NCI-H510A (cell line): Measurements from ENCODE around the gene BYSL.

Experiments
- DNase-seq: peaks from one replicate; lab custom pipeline; 2025; lab: John Stamatoyannopoulos, UW

Gene BYSL

DNA sequence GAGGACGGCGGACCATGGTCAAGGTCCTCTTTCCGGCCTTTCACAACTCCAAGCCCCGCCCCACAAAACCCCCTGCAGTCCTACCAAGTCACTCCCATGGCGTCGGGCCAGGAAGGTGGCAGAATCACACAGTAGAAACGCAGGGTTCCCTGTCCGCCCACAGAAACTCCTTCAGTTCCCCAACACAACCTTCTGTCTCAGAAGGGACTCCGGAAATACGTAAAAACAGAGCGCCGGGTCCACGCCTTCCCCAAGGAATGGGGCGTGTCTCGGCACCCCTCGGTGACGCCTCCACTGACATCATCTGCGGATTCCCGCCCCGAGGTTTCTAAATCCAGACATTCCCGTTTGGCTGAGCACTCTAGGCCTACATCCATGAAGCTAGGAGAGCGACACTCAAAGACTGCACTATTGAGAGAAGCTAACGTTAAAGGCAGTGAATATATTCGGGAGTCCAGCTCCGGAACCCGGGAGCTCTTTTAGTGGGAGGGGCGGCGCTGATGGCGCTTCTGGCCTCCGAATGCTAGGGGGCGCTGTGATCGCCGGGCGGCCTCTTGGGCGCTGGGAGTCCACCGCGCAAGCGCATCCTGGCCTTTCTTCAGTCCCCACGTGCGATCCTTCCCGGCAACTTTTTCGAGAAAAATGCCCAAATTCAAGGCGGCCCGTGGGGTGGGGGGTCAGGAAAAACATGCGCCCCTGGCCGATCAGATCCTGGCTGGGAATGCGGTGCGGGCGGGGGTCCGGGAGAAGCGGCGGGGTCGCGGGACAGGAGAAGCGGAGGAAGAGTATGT is at the start of gene BYSL, which contains the start of gene MED20:
Gene BYSL, plus strand, starts transcription at position 579 of the 791 bp plus-strand sequence. Its CDS starts 64 bp downstream, at position 643.
Gene MED20, minus strand, starts transcription at position 219 of the 791 bp plus-strand sequence. Its CDS starts 121 bp downstream, at position 98.
- DNase-seq = peak; percentile 85

DNA sequence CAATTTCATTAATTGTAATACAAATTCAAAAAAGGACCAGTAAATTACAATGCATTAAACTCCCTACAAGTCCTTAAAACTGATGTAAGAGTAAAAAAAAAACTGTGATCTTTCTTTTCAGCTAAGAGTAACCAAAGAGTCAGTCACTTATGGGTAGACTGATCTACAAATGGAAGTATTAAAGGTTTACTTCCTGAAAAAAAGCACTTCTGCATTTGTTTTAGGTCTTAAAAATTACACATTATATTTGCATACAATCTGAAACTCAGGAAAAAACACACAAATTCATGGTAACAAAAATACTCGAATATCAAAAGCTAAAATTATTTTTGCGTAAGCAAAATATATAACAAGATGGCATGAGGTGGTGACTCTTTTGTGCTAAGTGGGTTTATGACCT is 49.6 kb upstream of the BYSL start:
- DNase-seq = no peak

DNA sequence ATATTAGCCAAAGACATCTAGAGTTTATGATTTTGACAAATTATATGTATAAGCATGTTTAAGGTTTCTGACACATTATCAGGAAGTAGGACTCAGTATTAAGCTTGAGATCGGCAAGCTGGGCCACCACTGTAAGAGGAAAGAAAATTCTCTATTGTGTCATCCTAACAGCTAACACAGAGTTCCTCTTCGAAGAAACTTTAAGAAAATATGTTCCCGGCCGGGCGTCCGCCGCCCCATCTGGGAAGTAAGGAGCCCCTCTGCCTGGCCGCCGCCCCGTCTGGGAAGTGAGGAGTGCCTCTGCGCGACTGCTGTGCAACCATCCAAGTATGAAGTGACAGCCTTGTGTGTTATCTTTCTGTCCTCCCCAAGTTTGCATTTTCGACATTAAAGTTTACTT is 49.2 kb upstream of the BYSL start:
- DNase-seq = no peak

DNA sequence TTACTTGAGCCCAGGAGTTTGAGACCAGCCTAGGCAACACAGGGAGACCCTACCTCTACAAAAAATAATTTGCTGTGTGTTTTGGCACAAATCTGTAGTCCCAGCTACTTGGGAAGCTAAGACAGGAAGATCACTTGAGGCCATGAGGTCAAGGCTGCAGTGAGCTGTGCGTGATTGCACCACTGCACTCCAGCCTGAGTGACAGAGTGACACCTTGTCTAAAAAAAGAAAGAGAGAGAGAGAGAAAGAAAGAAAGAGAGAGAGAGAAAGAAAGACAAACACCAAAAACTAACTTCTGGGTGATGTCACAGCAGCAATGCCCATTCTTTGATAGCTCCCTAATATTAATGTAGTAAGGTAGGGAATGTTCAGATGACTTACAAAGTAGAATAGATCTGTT is 46.6 kb upstream of the BYSL start:
- no peak for DNase-seq

DNA sequence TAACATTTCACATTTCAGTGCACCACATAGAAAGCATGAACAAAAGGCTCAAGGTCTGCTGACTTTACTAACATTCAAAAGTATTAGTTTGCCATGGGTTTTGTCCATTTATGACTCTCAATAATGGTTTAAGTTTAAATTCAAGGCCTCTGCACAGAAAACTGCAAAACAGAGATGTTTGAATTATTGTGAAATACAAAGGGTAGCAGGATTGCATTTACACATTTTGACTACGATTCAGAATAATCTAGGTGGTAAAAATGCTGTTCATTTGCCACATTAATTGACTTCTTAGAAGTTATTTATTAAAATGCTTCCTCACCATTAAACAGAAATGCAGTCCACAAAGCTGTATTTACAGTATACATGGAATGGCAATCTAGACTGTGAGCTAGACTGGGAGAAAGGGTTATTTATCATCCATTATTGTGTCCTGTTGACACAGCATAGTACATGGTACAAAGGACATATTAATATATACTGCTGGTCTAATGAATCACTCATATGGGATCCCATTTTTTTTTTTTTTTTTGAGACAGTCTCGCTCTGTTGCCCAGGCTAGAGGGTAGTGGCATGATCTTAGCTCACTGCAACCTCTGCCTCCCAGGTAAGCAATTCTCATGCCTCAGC is 44.1 kb upstream of the BYSL start:
- DNase-seq = no peak

- no peak for DNase-seq
Observed at GRCh38 chr6:41878246-41878645, 43.1 kb upstream of the BYSL start.

DNA sequence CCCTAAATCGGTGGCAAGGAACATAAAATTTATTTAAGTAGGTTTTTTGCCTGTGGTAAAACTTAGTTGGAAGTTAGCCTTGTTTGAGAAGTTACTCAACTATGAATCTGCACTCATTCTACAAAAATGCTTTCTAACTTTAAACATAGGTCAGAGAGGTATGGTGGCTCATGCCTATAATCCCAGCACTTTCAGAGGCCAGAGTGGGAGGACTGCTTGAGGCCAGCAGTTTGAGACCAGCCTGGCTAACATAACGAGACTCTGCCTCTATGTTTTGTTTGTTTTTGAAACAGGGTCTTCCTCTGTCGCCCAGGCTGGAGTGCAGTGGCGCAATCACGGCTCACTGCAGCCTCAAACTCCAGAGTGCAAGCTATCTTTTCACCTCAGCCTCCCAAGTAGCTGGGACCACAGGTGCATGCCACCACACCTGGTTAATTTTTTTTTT is 42.3 kb upstream of the BYSL start:
- DNase-seq = no peak

GRCh38 chr6:41881506-41881905 is 39.8 kb upstream of the BYSL start:
- DNase-seq = no peak

GRCh38 chr6:41884957-41885356 is 36.3 kb upstream of the BYSL start:
- no peak for DNase-seq

DNA sequence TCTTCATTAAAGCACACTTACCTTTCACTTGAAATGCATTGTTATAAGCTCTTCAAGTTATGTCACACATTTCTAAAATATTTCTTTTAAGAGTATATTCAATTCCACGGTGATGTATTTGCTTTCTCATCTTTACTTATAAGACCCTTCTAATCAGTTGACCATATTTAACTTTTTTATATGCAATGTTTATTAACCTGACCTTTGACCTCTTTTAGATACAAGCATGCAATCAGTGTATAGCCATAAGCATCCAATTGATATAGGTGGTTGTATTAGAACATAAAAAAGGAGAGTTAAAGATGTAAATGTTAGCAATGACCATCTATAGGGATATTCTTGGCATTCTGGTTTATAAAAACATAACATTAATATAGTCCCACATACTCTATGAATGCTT is 35.4 kb upstream of the BYSL start:
- no peak for DNase-seq

DNA sequence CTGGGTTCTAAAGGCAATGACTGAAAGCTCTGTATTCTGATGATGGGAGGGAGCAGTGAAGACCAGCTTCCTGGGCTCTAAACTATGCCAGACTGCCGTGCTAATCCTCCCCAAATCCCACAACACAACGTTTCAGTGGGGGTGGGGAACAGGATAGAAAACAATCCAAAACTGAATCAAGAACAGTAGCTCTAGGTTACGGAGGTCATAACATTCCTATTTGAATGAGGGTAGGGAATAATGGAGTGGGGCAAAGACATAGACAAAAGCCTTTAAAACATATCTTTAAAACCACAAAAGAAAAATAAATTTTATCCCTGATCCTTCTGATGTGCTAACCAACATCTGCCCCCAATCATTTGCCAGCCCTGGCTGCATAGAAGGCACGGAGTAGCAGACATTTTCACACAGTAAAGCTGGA is 34.0 kb upstream of the BYSL start:
- no peak for DNase-seq

DNA sequence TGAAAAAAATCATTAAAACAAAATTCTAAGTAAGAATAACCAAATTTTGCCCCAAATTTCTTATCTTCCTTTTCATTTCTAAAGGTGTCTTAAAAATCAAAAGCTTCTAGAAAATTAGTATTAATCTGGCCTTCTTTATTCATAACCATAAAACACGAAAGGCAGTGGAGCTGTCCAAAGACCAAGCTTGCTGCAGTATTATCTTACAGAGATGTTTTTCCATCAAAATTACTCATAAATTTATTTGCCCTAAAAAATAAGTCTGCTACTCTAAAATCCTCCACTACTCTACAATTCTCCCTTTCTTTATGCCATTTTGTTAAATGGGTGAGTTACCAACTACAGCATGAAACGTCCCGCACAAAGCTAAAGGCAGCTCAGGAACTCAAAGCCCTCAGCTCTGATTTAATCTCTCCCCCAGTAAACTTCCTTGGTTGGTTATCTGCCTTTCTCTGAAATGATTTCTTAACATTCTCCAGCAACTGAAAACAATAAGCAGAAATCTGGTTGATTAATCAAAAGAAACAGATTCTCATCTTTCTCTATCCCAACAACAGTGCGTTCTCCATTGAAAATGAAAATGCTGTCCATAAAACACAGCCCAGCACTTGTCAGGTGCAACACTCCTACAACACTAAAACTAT is 28.3 kb upstream of the BYSL start:
- DNase-seq = no peak

DNA sequence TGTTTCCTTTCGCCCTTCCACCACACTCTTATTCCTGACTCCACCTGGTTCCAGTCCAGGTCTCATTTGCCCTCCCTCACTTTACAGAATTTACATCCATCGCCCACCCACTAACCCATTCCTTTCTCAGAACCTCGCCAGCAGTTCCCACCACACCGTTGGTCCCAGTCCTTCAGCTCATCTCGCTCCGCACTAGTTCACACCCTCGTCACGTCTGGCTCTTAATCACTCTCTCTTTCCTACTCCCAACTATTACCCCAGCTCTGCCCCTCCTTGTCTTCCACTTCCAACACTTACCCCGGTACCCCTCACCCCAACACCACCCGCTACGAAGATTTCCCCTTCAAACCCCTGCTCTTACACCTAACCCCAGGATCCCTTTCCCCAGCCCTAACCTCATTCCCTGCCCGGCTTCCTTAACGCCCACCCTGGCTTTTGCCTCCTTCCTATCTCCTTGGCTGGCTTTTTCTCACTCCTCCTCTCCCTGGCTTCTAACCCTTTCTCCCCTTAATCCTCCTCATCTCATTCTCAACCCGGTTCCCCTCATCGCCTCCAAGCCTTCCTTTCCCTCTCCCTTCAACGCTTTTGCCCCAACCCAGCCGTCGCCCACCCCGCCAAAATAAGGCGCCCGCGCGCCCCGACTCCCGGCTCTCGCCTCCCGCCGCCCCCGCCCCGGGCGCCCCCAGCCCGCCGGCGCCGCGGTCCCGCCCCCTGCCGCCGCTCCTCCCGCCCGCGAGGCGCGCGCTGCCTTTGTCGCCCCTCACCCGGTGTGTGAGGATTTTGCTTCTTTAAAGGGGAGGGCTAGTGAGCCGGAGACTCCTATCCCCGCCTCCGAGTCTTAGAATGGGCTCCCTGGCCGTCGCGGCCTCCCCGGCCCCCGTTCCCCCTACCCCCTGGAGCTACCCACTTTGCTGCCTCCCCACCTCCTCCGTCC is 26.7 kb upstream of the BYSL start:
- no peak for DNase-seq

DNA sequence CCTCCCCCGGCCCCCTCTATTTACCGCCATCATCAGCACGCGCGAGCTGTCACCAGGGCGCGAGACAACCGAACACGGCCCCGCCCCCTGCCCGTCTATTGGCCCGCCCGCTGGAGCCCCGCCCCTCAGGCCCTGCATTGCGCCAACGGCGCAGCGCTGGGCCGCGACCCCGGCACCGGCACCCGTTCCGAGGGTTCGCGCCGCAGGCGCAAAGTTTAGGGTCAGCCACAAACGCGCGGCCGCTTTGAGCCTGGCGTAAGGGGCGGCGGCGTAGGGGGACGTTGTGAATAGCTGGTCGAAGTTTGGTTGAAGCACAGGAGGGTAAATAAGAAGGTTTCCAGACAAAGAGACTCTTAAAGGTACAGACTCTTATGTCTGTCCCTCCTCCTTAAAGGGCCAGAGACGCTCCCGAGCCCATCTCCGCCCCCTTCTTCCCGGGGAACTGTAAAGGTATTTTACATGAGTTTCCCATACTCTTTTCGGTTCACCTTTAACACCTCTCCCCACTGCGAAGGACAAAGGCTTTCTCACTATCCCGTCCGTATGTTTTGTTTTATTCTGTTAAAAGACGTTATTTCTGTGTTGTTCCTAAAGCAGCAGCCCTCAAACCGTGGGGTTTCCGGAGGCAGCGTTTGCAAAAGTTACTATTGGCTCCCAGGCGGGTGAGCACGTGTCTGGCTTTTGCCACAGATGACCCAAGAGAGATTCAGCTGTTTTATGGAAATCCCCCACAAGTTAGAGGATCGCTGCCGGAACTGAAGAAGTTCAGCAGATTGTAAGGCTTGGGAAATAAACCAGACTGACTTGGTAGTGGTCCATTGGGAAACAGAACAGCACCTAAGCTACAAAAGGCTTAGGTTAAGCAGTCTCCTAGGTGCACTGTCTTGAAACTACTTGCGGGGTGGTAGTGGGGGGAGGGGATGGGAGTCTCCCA is 25.7 kb upstream of the BYSL start, which contains the start of gene USP49:
Gene USP49, minus strand, starts transcription at position 76 of the 934 bp plus-strand sequence. CDS start 88,392 bp downstream, outside the sequence.
- DNase-seq = peak; percentile 94

- DNase-seq = no peak
Observed at GRCh38 chr6:41896281-41896680, 25.0 kb upstream of the BYSL start.

GRCh38 chr6:41900861-41901260 is 20.4 kb upstream of the BYSL start:
- DNase-seq = no peak

GRCh38 chr6:41901882-41902519 is 19.3 kb upstream of the BYSL start:
- peak; percentile 3 for DNase-seq

GRCh38 chr6:41909727-41910126 is 11.6 kb upstream of the BYSL start:
- no peak for DNase-seq

DNA sequence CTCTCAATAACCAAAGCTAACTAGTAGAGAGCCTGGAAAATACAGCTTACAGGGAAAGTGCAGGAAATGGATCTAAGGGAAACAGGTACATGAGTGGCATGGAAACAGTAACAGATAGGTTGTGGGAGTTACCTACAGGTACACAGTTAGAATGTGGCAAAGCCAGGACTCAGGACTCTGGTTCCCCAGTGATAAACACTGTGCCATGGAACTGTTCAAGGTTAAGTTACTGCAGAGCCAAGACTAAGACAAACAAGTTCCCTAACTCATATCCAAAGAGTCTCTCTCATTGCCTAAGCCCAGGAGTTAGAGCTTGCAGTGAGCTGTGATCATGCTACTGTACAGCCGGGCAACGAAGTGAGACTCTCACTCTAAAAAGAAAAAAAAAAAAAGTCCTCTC is 7.0 kb upstream of the BYSL start:
- DNase-seq = no peak
